22Rv1 (cell line): ENCODE measurements around the gene ATG14.

ENCODE experiments used
- H3K27ac ChIP-seq: fragments of 450-650 bp; 2 replicates; pipeline ENCODE4 v1.5.1; 2017
- CTCF ChIP-seq: fragments of 450-650 bp; IDR thresholded peaks from 2 replicates; pipeline ENCODE4 v1.5.1; 2017; ENCODE audit warnings: mild to moderate bottlenecking
- ZFX ChIP-seq: fragments of 450-650 bp; IDR thresholded peaks from 2 replicates; pipeline ENCODE4 v1.6.1; 2017; ENCODE audit warnings: antibody characterized with exemption, borderline replicate concordance

Gene ATG14

GRCh38 chr14:55401751-55402150, 9.9 kb downstream of the ATG14 start:
- no peak overlapping the region for H3K27ac ChIP-seq
- TF ChIP-seq ZFX, result no peak
- no peak for TF ChIP-seq CTCF

GRCh38 chr14:55399852-55400251, 11.8 kb downstream of the ATG14 start:
- TF ChIP-seq ZFX (no peak), CTCF (no peak)

GRCh38 chr14:55399183-55399582, 12.4 kb downstream of the ATG14 start:
- TF ChIP-seq ZFX (no peak), CTCF (no peak)
- H3K27ac ChIP-seq, result no peak overlapping the region

More at GRCh38 chr14:55399852-55400251, 11.8 kb downstream of the ATG14 start:
- no peak overlapping the region for H3K27ac ChIP-seq

- TF ChIP-seq ZFX (no peak), CTCF (no peak)
- H3K27ac ChIP-seq, result no peak overlapping the region
Observed at GRCh38 chr14:55398679-55399078, 13.0 kb downstream of the ATG14 start.

GRCh38 chr14:55389330-55389729, 22.3 kb downstream of the ATG14 start:
- TF ChIP-seq CTCF, result no peak
- H3K27ac ChIP-seq, result no peak overlapping the region

GRCh38 chr14:55388160-55388559, 23.5 kb downstream of the ATG14 start:
- no peak overlapping the region for H3K27ac ChIP-seq
- TF ChIP-seq CTCF (no peak), ZFX (no peak)

GRCh38 chr14:55387121-55387520, 24.5 kb downstream of the ATG14 start:
- no peak overlapping the region for H3K27ac ChIP-seq

More at GRCh38 chr14:55387121-55387520, 24.5 kb downstream of the ATG14 start:
- no peak for TF ChIP-seq CTCF
- no peak for TF ChIP-seq ZFX
